DMS53 (cell line): ENCODE data around the gene LONP2.
"Not testable (repeated sequence)": the region's sequence is repeated elsewhere in the genome, so short reads cannot be mapped to it uniquely, and the experiment has no call there.

Experiments used
- DNase-seq: peaks from one replicate; lab custom pipeline; 2025; lab: John Stamatoyannopoulos, UW

LONP2 gene

DNA sequence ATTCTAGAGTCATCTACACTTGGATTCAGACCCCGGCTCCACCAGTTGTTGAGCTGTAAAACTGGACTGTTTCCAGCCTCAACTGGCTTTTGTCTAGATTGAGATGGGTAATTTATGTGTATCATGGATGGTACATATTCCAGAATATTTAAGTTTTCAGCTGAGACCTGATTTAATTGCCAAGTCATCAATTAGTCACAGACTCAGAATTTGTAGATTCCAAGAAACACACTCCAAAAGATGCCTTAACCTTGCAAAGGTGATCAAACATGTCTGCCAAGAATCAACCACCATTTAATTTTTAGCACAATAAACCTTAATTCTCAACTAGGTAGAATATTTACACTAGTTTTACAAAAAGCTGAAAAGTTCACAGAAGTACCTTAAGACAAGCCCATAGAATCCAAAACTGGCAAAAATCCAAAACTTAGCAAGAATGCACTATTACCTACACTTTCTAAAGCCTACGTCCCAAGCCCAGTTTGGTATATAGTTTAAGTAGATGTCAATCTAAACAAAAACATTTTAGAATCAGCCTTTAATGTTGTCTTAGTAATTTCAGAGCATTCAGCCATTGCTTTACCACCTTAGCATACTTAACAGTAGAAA, 123.4 kb downstream of the LONP2 start:
- DNase-seq = no peak

DNA sequence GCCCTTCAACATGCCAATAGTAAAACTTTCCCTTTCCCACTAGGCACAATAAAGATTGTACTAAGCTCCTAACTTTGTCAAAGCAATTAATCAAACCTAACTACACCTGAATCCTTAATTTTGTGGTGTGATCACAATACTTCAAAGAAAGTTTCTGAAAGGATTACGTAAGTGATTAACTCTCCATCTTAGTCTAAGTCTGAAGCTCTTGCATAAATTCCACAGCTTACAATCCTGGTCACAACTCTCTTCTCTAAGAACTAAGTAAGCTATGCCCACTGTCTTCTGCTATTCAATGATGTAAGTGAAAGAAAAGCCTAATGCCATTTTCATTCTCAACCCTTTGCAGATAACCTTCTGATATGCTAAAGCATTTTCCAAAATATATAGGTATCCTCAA, 125.7 kb downstream of the LONP2 start:
- DNase-seq = no peak

DNA sequence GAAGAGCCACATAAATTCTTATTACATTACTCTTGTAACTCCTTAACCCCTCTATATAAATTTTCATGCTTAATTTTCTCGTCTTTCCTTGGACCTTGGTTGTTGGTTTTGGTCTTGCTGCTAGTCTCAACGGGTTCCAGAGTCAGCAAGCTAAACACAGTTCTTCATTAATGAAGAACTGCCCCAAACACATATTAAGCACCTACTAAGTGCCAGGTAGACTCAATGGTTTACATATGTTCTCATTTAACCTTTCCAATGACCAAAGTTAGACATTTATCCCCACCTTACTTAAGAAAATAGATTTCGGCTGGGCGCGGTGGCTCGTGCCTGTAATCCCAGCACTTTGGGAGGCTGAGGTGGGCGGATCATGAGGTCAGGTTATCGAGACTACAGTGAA, 126.1 kb downstream of the LONP2 start:
- DNase-seq = no peak

DNA sequence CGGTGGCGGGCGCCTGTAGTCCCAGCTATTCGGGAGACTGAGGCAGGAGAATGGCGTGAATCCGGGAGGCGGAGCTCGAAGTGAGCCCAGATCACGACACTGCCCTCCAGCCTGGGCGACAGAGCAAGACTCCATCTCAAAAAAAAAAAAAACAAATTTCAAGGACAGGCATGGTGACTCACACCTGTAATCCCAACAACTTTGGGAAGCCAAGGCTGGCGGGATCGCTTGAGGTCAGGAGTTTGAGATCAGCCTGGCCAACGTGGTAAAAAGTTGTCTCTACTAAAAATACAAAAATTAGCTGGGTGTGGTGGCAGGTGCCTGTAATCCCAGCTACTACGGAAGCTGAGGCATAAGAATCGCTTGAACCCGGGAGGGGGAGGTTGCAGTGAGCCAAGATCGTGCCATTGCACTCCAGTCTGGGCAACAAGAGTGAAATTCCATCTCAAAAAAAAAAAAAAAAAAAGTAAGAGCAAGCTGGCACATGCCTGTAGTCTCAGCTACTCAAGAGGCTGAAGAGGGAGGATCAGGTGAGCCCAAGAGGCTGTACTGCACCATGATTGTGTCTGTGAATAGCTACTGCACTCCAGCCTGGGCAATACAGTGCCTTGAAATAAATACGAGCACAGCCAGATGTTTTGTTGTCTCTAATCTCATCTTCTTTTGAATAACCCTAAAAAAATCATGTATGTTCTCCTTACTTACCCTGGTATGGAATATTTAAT, 126.7 kb downstream of the LONP2 start:
- DNase-seq = peak; percentile 21

DNA sequence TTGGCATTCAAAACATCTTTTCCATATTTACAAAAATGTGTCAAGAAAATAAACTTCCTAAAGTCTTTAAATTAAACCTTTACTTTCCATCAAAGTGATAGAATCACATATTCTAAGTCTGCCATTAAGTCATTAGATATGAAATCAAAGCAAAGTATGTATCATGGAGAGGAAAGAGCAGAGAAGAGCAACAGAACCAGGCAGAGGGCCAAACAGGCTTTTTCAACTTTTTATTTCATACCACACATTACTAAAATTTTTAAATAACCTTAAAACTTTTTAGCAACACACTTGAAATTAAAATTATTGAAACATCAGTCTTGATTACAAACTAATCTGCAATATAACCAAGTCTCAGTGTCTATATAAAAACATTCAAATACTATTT, 127.3 kb downstream of the LONP2 start:
- DNase-seq = no peak

DNA sequence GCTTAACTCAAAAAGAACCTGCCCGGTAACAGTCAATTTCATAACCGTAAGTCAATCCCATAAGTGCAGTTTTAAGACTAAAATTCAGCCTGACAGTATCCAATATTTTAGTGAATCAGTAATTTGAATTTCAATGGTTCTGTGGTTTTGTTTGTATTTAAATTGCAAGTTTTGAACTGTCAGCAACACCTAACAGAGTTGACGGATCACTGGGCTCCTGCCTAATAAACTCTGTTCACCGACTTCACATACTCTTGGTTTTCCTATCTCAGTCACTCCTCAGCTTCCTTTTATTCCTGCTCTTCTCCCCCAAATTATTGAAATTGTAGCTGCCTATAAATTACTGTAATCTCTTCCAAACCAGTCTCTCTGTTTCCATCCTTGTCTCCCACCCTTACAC, 128.6 kb downstream of the LONP2 start:
- DNase-seq = no peak

DNA sequence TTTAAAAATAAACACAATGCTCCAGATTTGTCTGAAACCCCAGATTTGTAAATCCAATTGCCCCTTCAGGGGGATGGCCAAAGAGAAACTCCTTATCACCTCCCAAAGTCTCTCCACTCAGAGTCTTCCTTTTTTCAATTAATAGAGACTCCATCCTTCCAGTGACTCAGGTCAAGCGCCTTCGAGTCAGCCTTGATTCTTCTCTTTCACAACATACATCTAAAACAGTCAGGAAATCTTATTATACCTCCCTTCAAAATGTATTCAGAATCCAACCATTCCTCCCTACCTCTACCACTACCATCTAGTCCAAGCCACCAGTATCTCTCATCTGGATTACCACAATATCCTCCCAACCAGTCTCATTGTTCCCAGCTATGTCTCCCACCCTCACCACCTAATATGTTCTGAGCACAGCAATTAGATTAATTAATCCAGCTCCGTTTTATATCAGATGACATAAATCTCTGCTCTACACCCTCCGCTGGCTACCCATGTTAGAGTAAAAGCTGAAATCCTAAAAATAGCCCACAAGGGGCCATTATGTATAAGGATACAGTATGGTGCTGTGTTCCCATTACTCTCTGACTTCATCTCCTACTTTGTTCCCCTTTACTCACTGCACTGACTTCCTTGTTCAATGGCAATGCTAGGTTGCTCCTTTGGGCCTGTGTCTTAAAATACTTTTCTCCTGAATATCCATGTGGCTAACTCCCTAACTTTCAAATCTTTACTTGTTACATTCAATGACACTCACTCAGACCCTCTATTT, 129.3 kb downstream of the LONP2 start:
- DNase-seq = no peak

DNA sequence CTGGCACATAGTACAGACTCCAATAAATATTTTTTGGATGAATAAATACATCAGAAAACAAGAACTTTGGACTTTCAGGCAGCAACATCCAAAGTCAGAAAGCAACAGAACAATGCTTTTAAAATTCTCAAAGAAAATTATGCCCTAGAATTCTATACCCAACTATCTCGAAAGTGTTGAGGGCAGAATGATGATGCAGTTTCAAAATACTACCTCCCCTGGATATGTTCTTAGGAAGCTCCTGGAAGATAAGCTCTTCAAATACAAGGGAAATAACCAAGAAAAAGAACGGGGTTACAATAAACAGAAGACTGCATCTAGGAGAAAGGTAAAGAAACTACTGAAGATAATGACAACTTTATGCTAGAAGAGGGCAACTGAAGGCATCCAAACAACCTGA, 130.2 kb downstream of the LONP2 start:
- no peak for DNase-seq

DNA sequence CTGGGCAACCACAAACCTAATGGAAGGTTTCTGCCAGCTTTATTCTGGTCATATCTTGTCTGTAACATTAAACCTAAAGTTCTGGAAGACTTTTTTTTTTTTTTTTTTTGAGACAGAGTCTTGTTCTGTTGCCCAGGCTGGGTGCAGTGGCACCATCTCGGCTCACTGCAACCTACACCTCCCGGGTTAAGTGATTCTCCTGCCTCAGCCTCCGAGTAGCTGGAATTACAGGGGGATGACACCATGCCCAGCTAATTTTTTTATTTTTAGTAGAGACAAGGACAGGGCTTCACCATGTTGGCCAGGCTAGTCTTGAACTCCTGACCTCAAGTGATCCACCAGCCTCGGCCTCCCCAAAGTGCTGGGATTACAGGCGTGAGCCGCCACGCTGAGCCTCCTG, 133.2 kb downstream of the LONP2 start:
- DNase-seq = not testable (repeated sequence)

DNA sequence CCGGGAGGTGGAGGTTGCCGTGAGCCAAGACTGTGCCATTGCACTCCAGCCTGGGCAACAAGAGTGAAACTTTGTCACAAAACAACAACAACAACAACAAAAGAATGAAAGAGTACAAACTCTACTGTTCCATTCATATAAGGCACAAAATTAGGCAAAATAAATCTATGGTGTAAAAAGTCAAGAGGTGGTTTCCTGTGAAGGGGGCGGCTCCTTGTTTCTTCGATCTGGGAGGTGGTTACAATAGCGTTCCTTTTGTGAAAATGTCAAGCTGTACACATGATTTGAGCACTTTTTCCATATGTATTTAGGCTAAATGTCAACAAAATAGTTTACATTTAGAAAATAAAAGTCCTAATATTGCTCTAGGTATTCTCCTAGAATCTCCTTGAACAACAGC, 134.2 kb downstream of the LONP2 start:
- no peak for DNase-seq

DNA sequence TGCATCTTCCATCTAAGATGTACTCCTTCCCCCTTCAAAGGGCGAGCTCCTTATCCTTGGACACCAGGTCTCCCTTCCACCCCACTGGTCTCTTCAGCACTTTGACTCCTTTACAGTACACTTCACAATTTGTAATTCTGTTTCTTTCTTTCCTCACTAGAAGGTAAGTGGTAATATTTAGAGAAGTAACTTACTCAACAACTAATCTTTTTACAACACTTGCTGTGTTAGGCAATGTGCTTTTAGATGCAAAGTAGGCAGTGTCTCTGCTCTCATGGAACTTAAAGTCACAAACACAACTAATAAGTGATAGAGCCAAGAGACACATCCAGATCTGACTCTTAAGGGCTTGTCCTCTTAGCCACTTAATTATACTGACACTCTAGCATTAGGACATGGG, 134.7 kb downstream of the LONP2 start:
- DNase-seq = no peak

DNA sequence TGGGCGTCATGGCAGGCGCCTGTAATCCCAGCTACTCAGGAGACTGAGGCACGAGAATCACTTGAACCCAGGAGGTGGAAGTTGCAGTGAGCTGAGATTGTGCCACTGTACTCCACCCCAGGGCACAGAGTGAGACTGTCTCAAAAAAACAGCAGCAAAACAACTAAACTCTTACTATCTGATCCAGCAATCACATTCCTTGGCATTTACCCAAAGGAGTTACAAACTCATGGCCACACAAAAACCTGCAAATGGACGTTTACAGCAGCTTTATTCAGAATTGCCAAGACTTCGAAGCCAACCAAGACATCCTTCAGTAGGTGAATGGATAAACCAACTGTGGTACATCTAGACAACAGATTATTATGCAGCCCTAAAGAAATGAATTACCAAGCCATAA, 137.1 kb downstream of the LONP2 start:
- DNase-seq = no peak

DNA sequence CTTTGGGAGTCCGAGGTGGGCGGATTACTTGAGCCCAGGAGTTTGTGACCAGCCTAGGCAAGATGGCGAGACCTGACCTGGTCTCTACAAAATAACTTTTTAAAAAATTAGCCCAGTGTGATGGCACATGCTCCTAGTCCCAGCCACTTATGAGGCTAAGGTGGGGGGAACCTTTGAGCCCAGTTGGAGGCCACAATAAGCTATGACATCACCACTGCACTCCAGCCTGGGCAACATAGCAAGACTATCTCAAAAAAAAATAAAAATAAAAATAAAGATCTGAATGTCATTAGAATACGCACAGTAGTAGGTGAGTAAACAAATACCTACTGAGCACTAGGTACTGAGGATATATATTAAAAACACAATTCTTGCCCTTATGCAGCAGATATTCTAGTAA, 138.0 kb downstream of the LONP2 start:
- no peak for DNase-seq

DNA sequence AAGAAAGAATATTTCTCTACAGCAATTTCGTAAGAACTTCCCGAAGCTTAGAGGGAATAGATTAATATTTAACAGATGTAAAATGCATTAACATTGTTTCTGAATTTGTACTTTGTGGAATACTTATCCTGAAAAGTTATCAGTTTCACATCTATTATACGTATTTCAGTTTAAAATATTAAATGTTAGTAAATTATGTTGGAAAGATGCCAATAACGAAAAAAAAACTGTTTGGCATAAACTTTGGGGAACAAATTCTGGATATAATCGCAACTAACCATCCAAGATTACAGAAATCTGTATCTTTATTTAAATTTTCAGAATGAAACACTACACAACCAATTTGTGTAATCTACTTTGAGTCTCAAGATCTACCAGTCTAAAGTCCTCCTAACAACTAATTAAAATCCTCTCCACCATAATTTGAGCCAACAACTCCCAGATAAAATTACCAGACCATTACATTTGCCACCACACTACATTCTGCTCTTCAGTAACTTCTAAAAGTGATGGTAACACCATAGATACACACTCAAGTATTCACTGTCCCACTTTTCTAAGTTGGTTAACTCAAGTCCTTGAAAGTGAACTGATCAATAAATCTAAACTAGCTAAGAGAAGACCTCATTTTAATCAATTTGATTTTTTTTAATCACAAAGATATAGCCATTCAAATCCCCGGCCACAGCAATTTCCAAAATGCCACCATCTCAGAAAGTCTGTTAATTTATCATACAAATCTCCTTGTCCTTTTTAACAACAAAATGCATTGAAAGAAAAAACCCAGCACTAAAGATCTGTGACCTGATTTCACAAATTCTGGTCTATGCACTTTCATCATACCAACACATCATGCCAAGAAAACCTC, 139.1 kb downstream of the LONP2 start:
- DNase-seq = no peak

DNA sequence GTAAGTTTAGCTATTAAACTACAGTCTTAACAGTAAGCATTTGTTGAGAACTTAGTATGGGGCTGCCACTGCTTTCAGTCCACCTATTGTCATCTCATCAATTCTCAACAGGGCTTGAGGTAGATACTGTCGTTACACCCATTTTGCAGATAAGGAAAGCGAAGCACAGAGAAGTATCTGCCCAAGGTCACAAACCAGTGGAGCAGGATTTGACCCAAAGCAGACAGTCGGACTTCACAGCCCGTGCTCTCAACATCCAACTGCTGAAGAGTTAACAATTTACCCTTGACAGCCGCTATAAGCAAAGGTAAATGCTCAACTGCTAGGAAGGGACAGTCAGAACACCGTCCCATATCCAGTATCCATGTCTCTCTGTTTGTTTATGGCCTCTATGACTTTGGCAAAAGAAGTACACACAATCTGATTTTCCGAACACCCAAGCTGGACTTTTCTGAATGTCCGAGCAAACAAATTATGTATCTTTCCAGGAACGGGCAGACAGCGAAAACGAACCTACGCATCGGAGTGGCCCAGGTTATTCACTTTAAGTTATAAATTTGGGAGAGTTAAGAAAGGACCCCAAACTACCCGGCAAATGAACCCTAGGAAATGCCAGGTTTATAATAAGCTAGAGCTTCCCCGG, 139.9 kb downstream of the LONP2 start:
- DNase-seq = peak; percentile 62

DNA sequence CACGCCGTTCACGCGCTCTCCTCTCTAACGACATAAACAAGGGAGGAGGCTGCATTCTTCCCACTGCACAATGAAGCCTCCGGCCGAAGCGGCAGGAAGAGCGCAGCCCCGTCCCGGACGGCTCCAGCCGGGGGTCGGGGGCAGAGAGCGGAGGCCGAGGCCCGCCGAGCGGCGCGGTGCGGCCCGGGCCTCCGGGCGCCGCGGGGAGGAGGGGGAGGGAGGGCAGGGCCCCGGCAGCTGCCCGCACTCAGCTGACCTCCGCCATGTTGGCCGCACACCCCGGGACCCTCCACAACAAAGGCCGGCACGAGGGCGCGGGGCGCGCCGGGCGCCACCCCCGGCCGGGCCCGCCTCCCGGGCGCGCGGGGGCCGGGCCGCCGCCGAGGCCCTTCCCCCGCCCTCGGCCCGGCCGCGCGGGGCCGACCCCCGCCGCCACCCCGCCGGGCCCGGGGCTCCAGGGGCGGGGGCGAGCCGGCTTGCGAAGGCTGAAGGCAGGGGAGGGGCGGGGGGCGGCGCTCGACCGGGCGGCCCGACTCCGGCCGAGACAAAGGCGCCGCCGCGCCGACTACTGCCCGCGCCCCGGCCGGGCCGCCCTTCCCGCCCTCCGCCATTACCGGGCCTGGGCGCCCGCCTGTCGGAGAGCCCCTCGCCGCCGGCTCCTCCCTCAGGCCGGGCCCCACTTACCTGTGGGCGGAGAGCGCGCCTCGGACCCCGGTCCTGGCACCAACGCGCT, 140.6 kb downstream of the LONP2 start:
- peak; percentile 90 for DNase-seq

DNA sequence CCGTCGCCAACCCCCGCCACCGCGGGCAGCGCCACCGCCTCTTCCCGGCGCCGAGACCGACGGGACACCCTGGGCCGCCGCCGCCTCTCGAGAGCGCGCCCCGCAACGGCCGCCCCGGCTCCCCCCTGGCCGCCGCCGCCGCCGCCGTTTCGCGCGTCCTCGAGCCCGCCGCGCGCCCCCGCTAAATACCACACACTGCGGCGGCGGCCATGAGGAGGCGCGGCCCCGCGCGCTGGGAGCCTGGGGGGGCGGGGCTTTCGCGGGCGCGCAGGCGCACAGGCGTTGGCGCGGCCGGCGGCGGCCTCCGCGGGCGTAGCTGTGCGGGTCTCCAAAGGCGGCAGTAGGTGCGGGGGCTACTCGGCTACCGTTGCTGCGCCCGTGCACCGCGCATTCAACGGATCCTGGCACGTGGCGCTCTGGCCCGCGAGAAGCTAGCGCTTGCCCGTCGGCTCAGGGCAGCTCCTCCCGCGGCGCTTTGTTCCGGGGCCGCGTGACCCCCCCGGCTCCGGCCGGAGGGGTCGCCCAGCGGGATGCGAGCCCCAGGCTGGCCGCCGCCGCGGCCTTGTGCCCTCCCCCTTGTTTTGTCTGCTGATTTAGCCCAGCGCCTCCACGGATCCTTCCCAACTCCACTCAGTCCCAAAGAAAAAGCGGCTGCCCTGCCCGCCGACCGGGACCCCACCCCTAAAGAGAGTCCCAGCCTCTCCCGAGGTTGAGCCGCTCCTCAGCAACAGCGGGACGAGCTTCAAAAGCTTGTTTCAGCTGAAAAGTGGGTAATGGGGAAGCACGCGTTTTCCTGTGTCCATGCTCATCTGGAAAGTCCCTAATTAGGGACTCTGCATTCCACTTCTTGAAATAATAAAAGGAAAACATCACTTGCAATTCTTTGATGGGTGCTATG, 141.4 kb downstream of the LONP2 start, which contains the start of gene SIAH1:
Gene SIAH1, minus strand, starts transcription at position 161 of the 898 bp plus-strand sequence. CDS start 22,985 bp downstream, outside the sequence.
- DNase-seq = peak; percentile 94

DNA sequence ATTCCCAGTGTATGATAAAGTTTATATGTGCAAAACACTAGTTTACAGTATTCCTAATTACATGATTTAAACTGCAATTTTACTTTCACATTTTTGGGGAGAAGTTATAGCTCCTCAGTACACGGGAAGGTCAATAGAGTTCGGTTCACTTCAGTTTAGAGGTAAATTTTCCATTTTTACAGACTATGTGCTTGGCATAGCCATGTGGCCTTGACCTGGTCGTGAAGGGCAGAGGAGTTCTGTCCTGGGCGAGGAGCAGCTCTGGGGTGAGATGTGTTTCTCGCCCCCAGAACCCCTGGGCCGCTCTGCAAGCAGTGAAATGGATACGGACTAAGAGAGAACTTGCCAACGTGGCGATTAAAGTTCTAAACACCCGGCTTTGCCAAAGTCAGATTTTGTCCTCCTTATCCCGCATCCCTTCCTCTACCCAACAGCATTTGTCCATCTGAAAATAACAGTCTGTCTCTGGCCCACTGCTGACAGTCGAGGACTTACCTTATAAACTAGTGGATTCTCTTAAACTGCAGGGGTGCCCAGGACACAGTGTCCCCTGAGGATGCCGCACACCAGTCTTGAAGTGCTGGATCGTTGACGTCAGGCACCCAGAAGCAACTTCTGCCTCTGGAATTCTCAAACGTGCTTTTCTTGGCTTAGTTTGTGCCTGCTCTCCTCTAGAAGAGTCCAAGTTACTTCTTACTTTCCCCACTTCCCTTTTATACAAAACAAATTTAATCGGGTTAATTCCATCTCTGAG, 142.6 kb downstream of the LONP2 start:
- no peak for DNase-seq

DNA sequence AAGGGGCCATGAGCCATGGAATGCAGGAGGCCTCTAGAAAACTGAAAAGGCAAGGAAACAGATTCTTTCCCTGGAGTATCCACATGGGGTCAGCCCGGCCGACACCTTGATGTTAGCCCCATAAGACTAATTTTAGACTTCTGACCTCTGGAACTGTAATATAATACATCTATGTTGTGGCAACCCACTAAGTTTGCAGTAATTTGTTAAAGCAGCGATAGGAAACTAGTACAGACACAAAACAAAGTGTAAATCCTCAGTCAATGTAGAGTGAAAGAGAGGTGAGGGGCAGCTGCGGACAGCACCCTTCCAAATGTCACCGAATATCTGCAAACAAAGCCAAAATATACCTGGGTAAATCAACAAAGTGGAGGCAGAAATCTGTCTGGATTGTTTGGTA, 148.3 kb downstream of the LONP2 start:
- no peak for DNase-seq
